ENCODE results near the gene MAMSTR.
"Not testable (repeated sequence)": the region's sequence is repeated elsewhere in the genome, so short reads cannot be mapped to it uniquely, and the experiment has no call there.

Gene MAMSTR

DNA sequence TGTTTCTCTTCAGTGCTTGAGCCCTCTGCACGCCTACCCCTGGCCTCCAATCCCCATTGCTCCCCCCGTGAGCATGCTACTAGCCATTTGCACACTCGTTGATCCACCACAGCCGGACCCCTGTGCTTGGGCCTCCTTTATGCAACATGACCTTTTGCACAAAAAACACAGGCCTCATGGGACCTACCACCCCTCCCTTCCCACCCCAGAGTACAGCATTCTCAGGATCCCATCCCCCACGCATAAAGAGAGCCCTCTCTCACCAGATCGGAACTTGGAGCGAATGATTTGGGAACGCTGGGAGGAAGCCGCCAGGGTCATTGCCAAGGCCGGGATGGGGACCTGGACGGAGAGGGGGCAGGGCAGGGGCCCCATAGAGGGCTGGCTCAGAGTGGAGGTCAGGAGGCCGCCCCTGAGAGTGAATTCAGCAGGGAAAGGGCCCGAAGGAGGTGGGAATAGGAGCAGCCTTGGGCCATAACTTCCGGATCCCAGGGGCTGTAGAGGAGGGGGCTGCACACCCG lies 754 bp downstream of the MAMSTR start:
- no peak for DNase-seq

DNA sequence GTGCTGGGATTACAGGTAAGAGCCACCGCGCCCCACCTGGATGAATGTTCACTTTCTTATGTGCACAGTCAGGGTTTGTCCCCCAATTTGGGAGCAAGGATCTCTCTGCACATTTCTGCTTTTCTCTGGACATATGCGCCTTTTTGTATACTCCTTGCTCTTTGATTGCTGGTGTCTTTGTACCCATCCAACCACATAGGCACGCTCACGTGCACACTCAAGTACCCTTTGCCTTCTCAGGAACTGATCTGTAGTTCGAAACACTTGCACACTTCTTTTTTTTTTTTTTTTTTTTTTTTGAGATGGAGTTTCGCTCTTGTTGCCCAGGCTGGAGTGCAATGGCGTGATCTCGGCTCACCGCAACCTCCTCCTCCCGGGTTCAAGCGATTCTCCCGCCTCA lies 1.4 kb downstream of the MAMSTR start:
- DNase-seq: not testable (repeated sequence)

DNA sequence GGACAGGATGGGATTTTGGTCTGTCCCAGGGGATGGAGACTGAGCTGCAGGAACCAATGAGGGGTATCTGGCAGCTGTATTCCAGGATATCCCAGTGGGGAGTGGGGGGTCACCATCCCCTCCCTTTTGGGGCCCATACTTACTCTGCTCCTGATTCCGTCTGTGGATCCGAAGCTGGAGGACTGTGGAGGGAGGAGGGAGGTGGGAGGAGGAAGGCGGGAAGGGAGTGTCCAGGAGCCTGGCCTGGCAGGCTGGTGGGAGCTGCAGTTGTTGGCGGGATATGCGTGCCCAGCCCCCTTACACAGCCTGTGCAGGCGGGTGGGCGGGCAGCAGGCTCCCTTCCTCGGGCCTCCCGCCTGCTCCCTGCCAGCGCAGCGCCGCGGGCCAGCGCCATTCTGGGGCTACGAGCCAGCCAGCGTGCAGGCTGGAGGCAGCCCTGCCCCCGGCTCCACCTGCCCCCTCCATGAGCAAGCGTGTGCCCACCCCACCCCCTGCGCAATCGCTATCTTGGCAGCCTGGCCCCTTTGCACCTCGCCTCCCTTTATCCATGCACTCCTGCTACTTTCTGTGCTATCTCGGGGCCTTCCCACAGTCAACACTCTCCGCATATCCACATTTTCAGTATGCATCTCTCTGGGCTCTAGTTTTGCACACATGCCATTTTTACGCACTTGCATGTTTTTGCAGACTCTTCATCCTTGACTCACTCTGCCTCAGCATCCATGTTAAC lies 2.8 kb downstream of the MAMSTR start:
- no peak for DNase-seq

DNA sequence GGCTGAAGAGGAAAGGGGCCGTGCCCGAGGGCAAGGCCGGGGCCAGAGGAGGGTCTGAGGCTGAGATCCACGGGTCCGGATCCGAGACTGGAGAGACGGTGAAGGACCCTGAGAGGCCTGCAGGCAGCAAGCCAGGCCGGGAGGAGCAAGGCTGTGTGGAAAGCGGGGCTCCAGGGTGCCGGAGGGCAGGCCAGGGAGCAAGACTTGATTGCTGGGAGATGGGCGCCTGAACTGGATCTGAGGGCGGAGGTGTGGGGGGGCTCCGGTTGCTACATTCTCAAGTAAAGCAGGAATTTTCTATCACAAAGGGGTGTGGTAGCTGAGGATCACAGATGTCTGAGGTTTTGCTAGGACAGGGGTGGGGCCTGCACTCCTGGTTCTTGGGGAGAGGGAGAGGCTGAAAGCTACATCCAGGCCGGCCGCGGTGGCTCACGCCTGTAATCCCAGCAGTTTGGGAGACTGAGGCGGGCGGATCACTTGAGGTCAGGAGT lies 3.8 kb downstream of the MAMSTR start:
- no peak for DNase-seq

DNA sequence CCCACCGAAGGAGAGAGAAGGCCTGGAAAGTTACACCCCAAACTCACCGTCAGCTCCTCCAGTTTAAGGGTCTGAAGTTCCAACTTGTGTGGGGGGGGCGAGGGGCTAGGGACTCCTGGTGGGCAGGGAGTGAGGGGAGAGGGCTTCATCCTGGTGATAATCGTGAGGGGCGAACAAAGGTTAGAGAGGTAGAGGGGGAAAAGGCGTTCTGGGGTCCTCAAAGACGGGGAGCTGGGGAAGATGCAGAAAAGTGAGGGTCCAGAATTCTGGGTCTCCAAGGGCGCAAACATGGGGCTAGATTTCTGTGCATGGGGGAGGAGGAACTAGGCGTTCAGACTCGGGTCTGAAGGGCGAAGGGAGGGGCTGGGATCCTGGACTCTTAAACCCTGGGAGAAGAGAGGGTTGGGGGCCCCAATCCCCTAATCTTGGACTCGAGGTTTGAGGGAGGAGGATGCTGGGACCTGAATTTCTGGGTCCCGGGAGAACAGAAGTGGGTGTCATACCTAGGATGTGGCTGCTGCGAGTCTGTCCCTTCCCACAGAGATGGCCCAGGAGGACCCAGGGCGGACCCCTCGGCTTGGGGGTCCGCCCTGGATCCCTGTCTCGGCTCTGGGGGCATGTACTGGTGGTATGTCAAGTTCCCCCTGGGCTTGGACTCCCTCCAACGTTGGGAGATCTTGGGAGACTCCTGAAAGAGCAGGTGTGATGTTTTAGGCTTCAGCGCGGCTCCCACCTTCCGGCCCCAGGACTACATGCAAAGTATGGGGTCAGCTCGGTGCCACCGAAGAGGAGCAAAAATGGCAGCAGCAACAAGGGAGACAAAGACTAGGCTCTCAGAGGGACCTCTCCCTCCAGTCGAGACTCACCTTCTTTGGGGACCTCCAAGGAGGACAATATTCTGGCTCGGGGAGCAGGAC lies 4.5 kb downstream of the MAMSTR start:
- no peak for DNase-seq

DNA sequence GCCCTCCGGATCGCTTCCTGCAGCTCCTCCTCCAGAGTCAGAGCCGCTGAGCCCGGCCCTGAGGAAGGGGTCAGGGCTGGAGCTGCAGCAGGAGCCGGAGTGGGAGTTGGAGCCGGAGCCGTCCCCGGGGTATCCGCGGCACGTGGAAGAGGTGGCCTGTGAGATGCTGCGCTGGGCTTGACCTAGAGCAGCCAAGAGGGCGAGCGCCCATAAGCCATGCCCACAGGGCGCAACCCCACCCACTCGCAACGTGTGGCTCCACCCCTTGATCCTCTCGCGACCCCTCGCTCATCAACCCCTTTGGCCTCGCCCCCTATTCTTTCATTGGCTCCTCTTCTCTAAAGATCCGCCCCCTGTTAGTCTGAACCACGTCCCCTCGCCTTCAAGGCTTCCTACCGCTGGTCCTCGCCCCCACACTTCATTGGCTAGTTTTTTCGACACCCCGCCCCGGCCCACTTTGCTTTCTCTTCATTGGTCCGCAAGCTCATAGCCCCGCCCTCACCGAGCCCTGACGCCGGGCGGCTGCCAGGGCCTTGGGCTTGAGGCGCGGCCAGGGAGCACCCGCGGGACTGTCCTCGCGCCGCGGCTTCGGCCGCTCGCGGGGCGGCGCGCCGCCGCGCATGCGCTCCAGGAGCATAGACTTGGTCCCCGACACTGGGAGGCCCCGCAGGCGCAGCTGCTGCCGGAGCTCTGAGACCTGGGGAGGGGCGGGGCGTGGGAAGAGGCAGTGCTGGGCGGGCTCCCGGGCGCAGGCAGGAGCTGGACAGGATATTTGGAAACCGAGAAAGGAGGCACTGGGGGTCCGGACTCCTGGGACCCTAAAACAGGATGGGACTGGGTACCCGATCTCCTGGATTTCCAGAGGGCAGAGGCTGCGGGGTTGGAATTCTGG lies 5.4 kb downstream of the MAMSTR start:
- peak; percentile 100 for DNase-seq

DNA sequence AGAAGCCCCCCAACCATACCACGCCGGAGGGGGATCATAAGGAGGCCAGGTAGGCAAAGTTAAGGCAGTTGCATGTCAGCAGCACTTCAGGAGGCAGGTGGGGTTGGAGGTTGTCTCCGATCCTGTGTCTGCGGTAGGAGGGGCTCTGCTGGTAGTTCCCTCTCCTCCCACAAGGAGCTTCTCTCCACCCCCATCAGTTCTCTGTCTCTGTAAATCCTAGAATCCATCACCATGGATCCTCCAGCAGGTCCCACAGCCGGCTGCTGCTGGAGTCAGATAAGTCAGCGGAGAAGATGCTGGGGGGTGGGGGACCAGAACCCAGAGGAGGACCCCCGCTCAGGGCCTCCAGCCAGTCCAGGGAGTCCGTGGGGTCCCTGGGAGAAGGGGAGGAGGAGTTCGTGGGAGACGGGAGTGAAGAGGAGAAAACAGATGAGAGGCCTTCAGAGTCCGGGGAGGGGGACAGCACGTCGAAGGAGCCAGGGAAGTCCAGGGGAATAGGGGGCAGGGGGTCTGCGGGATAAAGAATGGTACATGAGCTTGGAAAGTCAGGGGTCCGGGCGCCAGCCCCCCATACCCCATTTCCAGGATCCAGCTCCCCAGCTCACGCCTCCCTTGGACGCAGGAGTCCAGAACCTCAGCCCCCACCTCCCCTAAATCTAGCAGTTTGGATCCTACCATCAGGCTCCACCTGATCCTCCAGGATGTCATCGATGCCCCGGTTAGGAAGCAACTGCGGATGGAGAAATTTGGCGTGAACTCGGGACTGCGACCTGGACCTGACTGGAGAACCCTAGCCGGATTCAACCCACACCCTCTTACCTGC lies 6.3 kb downstream of the MAMSTR start:
- peak; percentile 79 for DNase-seq

DNA sequence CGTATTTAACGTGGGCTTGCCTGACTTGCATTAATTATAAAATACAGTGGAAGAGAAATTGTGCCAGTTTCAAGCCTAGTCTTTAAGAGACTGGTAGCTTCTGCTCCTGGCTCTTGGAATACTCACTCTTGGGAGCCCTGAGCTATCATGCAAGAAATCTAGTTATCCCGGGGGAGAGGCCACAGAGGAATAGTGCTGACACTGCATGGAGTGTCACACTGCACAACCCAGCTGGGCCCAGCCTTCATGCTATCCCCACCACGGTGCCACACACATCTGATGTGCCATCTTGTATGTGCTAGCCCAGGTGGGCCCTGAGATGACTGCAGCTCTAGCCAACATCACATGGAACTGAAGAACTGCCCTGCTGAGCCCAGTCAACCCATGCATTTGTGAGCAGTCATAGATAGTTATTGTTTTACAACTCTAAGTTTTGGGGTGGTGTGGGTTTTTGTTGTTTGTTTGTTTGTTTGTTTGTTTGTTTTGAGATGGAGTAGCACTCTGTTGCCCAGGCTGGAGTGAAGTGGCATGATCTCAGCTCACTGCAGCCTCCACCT lies 8.3 kb downstream of the MAMSTR start:
- no peak for DNase-seq

DNA sequence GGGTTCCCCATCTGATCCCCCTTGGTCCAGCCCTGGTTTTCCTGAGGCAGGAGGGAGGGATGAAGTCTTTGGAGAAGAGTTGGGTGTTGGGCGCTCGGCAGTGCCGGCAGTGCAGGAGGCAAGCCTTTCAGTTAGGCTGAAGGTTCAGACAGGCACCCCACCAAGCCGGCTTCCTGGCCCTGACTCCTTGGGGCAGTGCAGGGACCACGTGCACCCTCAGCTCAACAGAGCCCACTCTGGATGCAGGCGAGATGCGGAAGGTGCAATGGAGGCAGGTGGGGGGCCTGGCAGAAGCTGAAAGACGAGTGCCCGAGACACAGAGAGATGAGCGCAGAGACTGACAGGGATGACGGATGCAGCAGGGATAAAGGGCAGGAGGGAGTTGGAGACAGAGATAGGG lies 11.1 kb downstream of the MAMSTR start:
- no peak for DNase-seq

DNA sequence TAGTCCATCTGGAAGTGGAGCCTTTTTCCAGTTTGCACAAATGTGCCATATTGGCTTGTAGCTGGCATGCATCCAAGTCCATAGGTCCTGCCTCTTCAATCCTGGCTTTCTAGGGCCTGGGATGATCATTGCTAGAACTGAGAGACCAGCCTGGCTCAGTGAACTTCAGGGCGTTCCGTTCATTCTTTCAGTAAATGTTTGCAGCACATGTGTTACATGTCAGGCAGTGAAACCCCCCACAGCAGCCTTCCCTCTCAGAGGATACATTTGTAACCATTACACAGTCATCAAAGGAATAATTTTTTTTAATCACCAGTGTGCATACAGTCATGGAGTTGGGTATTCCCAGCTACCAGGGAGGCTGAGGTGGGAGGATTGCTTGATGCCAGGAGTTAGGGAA lies 14.1 kb downstream of the MAMSTR start:
- DNase-seq: no peak

DNA sequence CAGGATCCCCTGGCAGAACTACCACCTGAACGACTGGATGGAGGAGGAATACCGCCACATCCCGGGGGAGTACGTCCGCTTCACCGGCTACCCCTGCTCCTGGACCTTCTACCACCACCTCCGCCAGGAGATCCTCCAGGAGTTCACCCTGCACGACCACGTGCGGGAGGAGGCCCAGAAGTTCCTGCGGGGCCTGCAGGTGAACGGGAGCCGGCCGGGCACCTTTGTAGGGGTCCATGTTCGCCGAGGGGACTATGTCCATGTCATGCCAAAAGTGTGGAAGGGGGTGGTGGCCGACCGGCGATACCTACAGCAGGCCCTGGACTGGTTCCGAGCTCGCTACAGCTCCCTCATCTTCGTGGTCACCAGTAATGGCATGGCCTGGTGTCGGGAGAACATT lies 16.2 kb downstream of the MAMSTR start:
- no peak for DNase-seq

DNA sequence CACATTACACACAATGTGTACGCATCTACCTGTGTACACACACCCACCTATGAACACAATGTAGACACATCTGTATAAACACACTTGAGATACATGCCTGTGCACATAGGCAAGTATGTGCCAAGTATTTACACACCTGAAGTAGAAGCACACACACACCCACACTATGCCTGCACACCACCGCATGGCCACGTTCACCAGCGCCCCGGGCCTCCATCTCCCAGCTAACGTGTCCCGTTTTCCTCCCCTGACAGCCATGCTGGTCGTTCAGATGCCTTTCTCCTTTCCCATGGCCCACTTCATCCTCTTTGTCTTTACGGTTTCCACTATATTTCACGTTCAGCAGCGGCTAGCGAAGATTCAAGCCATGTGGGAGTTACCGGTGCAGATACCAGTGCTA lies 16.8 kb downstream of the MAMSTR start:
- DNase-seq: no peak

DNA sequence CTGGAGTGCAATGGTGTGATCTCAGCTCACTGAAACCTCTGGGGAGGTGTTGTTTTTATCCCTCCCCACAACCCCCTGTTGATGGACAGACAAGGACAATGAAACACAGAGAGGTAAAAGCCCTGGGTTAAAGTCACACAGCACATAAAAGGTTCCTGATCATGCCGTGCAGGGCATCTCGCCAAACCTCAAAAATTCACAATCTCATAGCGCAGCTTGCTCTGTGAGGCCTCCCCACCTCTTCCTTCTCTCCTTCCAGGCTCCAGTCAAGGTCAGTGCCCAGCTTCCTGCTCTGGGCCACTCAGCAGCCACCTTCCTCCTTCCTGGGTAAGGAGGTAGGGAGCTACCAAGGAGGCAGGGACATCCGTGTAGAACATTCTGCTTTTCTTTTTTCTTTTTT lies 21.5 kb downstream of the MAMSTR start:
- DNase-seq: no peak

DNA sequence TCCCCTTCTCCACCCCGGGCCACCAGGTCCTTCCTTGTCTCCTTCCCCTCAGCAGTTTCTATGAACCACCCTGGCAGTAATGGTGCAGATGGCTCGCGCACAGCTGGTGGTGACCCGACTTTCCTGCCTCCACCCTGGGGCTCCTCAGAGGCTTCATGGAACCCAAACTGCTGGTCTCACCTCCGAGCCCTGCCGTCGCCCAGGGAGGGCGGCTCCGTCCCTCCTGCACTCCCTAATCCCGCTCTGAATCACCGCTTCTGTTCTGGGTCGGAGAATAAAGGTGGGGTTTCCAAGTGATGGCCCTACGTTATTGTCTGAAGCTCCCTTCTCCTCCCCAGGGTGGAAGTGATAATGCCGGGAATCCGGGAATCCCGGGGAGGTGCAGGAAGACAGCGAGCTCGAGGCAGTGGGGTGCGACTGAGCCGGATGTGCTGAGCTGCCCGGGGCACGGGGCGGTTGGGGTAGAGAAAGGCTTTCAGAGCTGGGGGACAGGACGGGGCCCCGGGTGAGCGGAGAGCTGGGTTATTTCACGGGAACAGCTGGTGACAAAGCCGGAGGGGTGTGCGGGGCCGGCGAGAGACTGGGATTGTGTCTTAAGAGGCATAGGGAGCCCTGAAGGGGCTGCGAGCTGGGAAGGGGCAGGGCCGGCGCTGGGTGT lies 23.0 kb downstream of the MAMSTR start:
- DNase-seq: peak; percentile 73

DNA sequence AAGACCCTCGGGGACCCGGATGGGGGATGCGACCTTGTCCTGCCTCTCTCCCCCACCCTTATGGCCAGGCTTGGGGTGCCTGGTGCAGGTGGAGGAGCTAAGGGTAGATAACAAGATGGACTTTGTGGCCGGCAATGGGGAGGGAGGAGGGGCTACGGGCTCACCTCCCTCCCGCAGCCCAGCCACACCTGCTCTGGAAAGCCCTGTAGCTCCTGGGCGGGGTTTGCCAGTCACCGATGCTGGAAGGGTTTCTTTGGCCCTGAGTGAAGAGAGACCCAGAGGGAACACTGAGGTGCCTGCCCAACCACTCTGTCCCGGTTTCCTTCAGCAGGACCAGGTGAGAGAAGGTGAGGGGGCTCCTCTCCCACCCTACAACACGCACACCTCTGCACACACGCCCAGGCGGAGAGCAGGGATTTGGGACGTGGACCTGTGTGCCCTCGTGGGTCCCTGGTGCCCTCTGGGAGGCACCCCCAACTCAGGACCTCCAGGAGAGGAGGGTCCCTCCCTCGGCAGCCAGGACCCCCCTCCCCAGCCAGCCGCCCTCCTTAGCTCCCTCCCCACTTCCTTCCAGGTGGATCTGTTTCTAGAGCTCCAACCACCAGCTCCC lies 23.7 kb downstream of the MAMSTR start, which contains the start of gene FUT2:
TSS of gene FUT2 (plus strand) at position 229 of the 610 bp plus-strand sequence. CDS start 6,986 bp downstream, outside the sequence.
- peak; percentile 77 for DNase-seq

DNA sequence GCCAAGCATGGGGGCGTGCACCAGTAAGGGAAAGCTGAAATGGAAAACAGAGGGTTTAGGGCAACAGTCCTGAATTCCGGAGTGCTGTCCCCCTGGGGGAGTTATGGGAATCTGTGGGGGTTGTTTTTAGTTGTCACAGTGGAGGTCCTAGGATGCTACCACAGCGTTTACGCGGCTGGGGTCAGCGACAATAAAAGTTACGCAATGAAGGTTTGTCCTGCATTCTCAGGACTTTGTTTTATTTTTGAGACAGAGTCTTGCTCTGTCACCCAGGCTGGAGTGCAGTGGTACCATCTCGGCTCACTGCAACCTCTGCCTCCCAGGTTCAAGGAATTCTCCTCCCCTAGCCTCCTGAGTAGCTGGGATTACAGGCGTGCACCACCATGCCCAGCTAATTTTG lies 25.9 kb downstream of the MAMSTR start:
- DNase-seq: not testable (repeated sequence)

DNA sequence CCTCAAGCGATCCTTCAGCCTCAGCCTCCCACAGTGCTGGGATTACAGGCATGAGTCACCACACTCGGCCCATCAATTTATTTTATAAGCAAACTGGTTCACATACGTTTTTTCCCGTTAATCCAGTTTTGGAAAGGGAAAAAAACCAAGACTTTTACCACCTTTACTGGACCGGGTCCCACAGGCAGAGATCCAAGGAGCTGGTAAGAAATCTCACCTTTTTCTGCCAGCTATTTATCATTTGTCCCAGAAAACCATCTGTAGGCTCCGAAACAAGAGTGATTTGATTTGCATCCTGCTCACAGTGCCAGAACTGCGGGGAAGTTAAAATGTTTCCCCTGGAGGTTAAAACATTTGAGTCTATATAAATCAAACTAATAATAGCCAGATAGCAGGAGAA lies 30.1 kb downstream of the MAMSTR start:
- no peak for DNase-seq

DNA sequence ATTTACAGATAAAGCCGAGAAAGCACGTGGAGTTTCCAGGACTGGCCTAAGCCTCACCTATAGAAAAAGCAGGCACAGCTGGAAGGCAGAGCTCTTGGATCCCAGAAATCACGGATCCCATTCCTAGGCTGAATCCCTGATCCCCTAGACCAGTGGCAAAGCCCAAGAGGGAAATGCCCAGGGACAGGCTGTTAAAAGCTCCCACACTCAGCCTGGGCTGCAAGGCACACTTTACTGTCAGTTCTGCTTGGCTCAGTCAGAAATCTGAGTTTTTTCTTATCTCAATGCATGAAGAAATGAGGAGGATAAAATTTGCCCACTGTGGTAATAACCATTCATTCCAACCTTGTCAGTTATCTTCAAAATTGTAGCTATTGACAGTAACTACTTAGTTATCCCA lies 31.7 kb downstream of the MAMSTR start:
- DNase-seq: no peak

DNA sequence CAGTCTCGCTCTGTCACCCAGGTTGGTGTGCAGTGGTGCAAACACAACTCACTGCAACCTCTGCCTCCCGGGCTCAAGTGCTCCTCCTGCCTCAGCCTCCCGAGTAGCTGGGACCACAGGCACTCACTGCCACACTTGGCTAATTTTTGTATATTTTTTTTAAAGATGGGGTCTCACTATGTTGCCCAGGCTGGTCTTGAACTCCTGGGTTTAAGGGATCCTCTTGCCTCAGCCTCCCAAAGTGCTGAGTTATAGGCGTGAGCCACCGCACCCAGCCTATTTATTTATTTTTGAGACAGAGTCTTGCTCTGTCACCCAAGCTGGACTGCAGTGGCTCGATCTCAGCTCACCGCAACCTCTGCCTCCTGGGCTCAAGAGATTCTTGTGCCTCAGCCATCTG lies 32.9 kb downstream of the MAMSTR start:
- not testable (repeated sequence) for DNase-seq

DNA sequence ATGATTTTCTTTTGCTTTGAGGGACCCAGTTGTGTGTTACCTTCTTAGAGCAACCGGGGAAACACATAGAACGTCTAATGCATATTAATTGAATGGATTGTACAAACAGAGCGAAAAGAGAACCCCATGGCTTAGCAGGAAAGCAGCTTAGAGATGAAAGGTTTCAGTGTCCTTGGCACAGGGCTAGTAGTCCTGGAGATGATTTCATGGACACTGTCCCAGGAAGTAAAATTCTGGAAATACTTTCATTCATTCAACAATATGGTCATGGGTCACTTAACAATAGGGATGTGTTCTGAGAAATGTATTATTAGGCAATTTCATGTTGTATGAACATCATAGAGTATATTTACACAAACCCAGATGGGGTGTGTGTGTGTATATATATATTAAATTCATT lies 33.4 kb downstream of the MAMSTR start:
- DNase-seq: no peak

All from islet precursor cell (in vitro differentiated cells).